Mammary epithelial cell (primary cell): ENCODE results near the gene BUD31.

Experiments used
- CTCF ChIP-seq, 2 donors: IDR thresholded peaks in 1 of 2; conservative IDR thresholded peaks in 1 of 2; 2 replicates each; pipeline ENCODE4 v1.5.1; 2011 to 2012; ENCODE audit warnings: inconsistent platforms in 2 of 2, low read length in 2 of 2, mild to moderate bottlenecking in 2 of 2, control low read depth in 1 of 2, low read depth in 1 of 2; ENCODE audit not compliant: insufficient read depth in 1 of 2; ENCODE audit errors: extremely low read depth in 1 of 2
- EZH2 ChIP-seq: IDR thresholded peaks from 2 replicates; pipeline ENCODE4 v1.6.1; 2012; ENCODE audit warnings: low read length, inconsistent platforms, borderline replicate concordance

GRCh38 chr7:99403764-99404163 lies 5.0 kb upstream of the BUD31 start:
- TF ChIP-seq CTCF (conservative IDR thresholded peaks at IDR 0.05 in 1 of 2, IDR thresholded peaks at IDR 0.05 in 1 of 2; ENCODE audit: extremely low read depth in 1 of 2, insufficient read depth in 1 of 2, low read depth in 1 of 2, low read length in 2 of 2), result no peak
- no peak for TF ChIP-seq EZH2
